ENCODE measurements around the gene JADE3.
"Not testable (repeated sequence)": the region's sequence is repeated elsewhere in the genome, so short reads cannot be mapped to it uniquely, and the experiment has no call there.

The JADE3 gene

DNA sequence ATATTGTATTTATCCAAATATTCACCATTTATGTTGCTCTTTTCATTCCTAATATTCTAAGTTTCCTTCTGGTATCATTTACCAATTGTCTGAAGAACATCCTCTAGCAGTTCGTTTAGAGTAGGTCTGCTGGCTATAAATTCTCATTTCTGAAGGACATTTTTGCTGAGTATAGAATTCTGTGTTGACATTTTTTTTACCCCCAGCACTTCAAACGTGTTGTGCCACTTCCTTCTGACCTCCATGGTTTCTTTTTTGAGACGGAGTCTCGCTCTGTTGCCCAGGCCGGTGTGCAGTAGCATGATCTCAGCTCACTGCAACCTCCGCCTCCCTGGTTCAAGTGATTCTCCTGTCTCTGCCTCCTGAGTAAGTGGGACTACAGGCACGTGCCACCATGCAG, 26.4 kb downstream of the JADE3 start:
- DNase-seq, result no peak

DNA sequence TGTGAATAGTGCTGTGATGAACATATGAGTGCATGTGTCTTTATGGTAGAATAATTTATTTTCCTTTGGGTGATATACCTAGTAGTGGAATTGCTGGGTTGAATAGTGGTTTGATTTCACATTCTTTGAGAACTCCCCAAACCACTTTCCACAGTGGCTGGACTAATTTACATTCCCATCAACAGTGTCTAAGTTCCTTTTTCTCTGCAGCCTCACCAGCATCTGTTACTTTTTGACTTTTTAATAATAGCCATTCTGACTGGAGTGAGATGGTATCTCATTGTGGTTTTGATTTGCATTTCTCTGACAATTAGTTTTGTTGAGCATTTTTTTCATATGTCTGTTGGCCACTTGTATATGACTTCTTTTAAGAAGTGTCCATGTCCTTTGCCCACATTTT, 29.1 kb downstream of the JADE3 start:
- DNase-seq, result no peak

DNA sequence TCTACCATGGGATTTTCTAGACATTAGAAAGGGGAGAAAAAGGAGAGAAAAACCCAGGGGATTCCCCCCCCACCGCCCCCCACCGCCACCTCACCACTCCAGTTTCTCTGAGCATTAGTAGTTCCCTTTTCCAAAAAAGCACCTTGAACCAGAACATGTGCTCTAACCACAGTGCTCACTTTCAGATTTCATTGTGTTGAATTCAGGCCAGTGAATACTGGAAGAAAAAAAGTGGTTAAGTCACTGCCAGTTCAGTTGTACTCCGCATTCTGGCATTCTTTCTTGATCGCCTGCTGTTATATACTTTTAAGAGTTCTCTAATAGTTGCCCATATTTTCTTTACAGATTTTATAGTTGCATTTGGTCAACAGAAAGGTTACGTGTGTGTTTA, 40.9 kb downstream of the JADE3 start:
- DNase-seq, result no peak

DNA sequence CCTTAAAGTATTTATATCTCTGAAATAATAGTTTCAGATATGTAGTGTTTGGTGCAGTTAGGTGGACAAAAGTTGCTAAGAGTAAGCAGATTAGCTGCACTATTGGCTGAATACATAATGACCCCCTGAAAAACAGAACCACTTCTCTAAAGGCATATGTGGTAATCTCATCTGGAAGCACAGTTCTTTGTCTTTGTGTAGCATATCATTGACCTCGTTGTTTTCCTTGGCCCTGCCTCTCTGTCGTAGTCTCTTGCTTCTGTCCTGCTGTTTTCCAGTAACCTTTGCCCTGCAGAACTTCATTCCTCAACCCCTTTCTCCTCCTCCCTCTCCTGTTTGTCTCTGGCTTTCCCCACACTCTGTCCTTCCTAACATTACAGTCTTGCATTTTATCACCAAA, 41.4 kb downstream of the JADE3 start:
- no peak for DNase-seq

DNA sequence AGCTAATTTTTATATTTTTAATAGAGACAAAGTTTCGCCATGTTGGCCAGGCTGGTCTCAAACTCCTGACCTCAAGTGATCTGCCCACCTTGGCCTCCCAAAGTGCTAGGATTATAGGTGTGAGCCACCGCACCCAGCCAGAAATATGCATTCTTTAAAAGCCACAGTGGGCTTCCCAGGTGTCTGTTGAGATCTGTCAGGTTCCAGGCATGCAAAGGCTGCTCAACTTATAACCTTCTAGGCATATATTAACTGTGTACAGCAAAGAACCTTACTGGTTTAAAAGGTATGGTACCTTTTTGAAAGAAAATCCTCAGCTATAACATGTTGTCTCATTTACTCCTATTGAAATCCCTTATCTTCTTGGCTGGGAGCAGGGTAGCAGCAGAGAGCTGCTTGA, 42.5 kb downstream of the JADE3 start:
- DNase-seq, result no peak

DNA sequence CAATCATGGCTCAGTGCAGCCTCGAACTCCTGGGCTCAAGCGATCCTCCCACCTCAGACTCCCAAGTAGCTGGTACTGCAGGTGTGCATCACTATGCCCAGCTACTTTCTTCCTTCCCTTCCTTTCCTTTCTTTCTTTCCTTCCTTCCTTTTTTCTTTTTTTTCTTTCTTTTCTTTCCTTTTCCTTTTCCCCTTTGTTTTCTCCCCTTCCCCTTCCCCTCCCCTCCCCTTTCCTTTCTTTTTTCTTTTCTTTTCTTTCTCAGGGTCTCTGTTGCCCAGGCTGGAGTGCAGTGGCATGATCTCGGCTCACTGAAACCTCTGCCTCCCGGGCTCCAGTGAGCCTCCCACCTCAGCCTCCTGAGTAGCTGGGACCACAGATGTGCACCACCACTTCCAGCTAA, 44.4 kb downstream of the JADE3 start:
- DNase-seq, result not testable (repeated sequence)

DNA sequence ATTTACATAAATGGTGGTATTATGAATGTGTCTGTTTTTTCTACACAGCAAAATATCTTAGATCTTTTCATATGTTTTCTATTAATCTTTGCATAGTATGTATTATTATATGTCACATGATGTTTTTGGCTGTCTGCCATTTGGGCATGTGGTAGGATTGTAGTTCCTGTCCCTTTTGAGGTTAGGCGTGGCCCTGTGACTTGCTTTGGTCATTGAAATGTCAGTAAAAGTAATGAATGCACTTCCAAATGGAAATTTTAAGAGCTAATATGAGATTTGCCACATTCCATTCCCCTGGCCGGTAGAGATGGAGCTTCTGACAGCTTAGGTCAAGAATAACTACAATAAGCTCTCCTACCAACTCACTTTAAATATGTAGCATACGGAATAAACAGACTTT, 45.1 kb downstream of the JADE3 start:
- DNase-seq, result no peak

DNA sequence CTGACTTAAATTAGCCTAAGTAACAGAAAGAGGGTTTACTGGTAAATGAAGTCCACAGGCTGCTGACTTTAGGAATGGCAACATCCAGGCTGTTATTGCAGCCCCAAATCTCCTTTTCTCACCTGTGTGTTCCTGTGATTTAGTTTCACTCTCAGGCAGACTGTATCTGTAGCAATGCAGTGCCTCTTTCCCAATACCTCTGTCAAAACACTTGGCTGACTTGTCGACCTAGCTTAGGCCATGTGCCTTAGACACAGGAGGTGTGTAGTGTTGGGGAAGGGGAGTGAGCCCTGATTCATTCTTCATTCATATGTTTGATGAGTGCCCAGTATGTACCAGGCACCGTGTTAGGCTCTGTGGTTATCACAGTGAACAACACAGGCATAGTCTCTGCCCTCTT, 46.9 kb downstream of the JADE3 start:
- DNase-seq, result no peak

DNA sequence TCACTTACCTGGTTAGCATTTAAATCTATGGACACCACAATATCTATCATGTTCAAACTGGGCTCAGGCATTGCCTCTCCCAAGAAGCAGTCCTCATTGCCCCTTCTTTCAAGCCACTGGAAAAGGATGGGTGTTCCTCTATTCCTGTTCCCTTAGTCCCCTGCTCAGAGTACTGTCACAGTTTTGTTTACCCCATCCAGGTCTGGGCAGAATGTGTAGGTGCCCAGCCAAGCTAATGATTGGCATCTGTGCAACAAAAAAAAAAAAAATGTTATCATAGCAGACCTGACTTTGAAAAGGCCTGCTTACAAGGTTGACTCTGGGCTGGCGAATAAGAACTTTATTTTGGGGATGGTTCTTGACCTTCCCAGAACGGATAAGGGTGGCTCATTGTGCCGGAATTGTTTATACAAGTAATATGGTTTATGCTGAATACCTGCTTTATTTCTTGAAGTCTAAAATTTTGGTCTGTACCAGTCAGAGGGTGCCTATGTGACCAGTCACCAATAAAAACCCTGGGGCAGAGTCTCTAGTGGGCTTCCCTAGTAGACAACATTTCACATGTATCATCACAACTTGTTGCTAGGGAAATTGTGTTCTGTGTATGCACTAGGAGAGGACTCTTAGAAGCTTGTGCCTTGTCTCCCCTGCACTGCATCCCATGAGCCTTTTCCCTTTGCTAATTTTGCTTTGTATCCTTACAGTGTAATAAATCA, 47.9 kb downstream of the JADE3 start:
- DNase-seq, result no peak

DNA sequence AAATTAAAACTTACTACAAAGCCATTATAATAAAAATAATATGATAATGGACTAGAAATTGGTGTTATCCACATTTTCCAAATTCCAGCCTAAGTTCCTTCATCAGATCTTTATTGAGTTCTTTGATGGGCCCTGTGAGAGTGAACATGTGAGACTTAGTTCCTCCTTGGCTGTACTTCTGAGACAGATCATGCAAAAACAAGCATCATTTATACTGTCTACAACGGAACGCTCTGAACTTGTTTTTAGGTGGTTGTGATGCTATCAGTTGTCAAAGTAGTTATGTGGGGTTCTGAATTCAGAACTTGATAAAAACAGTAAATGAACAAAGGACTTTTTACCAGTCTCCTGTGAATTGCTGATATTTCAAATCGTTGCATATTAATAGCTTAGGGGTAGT, 48.9 kb downstream of the JADE3 start:
- no peak for DNase-seq

DNA sequence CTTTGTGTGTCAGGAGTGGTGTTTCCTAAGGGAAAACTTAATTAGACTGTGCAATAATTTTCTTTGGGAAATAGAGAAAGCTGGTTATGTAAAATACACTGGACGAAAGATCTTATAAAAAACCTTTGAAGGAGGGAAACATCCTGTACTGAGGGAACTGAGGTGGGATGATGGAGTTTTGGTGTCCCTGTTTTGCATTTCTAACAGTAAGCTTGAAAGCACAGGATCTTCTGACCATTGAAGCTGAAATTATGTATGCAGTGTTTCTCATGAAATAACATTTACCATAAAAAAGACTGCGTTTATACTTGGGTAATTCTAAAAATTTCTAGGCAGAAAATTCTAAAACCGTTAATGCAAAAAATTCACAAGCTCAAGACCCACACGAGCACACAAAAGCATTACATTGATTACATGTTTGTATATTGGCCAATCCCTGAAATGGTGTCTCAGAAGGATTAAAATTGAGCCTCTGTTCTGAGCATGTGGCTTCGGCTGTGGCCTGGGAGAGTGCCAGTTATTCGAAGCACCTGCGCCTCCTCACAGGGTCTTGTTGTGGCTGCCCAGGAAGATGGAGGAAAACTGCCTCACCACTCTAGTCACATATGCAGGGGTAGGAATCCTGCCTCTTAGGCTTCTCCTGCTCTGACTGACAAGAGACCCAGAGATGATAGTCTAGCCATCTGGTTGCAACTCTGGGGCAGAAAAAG, 49.5 kb downstream of the JADE3 start:
- DNase-seq, result no peak

DNA sequence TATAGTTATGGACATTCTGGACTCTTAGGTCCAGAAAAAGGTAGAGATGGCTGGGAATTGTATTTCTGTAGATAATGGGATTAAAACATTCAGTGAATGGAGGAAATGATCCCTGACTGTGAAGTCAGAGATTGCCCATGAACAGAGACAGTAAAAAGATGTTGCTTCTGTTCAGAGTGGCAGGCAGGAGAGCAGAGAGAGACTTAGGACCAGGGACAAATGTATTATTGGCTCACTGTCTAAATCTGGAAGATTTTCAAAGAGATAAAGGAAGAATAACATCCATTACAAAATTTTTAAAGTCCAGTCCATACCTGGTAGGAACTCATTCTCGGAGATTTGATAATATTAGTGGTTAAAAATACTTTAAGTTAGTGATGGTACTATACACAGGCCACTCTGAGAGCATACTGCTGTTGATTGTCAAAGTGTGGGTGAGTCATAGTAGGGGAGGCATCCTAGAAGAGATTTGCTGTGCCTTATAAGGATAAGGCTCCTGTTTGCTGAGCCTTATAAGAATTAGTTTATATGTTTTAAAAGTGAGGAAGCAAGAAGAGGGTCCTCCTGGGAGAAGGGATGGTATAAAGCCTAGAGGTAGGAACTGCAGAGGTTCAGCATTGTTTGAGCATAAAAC, 53.0 kb downstream of the JADE3 start:
- no peak for DNase-seq

DNA sequence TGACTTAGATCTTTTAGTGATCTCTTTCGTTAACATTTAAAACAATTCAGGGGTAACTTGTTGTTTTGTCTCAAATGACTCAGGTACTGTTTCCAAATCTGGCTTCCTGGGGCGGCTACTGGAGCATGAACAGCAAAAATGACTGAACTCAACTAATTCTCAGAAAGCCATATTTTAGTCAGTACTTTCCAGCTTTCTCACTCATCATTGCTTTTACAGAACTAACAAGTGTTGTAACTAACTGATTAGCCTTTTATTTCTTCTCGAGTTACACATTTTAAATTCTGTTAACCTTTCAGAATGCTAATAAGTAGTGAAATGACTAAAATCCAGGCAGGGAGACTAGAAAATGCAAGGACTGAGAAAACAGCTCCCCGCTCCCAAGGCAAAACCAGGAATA, 55.3 kb downstream of the JADE3 start:
- DNase-seq, result no peak

DNA sequence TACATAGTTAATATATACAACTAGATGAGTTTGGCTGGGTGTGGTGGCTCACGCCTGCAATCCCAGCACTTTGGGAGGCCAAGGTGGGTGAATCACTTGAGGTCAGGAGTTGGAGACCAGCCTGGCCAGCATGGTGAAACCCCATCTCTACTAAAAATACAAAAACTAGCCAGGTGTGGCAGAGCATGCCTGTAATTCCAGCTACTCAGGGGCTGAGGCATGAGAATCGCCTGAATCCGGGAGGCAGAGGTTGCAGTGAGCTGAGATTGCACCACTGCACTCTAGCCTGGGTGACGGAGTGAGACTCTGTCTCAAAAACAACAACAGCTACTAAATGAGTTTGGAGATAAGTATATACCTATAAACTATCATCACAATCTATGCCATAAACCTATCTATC, 64.8 kb downstream of the JADE3 start:
- not testable (repeated sequence) for DNase-seq

DNA sequence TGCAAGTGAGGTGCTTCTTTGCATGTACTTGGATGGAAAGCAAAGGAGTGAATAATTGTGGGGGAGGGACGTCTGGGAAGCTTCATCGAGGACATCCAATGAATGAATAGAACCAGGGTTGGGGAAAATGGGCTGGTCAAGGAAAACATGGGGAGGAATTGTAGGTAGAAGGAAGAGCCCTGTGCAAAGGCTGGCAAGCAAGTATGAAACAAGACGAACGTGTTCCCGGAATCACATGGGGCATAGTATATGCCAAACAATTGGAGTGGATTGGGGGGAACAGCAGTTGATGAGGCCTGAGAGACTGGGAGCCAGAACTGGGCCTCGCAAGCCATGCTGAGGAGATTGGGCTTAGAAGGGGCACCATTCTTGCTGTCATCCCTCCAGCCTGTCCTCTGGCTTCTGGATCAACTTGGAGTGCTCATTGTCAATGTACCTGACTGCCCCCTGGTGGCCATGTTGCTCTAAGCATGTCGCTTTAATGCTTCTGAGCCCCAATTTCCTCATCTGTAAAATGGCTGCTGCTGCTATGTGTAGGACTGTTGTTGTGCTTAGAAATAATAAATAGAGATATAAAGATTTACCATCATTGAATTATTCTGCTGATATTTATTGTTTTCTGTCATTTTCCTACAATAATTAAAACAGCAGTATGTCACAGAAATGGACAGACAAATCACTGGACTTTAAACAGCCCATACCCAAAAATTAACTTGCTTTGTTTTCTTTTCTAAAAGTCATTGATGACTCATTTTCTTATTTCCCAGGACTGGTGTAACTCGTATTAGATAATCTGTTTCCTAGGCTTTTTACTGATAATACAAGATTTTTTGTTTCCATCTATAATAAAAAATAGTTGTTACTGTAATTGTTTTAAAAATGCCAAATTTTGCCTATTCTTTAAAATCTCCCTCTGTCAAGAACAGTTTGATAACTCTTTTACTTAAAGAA, 66.4 kb downstream of the JADE3 start:
- peak; percentile 87 for DNase-seq

DNA sequence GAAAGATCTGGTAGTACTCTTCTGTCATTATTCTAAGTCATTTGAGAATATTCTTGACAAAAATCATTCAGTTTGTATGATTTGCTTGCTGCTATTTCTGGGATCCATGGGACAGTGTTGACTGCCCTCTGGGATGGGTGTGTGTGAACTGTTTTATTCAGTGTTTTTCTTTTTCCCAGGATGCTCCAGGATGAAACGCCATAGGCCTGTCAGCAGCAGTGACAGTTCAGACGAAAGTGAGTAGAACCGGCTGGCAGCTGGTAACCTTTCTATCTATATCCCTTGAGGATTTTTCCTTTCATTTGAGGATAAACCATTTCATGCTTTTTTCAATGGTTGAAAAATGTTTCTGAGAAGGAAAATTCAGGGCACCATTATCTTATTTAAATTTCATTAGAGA, 72.5 kb downstream of the JADE3 start:
- DNase-seq, result no peak

DNA sequence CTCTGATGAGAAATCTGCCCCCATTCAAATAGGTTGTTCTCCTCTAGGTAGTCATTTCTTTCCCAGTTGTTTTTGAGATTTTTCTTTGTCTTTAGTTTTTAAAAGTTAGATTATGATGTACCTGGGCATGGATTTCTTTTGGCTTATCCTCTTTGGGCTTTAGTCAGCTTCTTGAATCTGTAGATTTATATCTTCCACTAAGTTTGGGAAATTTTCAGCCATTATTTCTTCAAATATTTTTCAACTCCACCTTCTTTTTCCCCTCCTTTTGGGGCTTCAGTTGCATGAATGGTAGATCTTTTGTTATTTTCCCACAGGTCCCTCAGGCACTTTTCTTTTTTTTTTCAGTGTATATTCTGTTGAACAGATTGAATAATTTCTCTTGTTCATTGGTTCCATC, 77.3 kb downstream of the JADE3 start:
- DNase-seq, result no peak

DNA sequence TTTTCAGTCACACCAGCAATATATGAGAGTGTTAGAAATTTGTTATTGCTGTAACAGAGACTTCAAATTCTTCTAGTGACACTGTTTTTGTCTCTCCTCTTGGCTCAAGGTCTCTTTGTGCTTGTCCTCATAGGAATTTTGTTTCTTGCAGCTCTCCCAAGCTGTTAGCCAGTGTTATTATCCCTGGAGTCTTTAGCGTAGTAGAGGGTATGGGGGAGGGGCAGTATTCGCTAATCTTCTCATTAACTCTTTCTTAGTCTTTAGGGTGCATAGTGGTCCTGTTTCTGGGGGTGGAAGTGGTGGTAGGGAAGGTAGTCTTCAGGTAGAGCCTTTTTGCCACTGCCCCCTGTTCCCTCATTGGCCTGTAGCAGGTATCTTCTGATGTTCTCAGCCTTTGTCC, 79.4 kb downstream of the JADE3 start:
- no peak for DNase-seq

DNA sequence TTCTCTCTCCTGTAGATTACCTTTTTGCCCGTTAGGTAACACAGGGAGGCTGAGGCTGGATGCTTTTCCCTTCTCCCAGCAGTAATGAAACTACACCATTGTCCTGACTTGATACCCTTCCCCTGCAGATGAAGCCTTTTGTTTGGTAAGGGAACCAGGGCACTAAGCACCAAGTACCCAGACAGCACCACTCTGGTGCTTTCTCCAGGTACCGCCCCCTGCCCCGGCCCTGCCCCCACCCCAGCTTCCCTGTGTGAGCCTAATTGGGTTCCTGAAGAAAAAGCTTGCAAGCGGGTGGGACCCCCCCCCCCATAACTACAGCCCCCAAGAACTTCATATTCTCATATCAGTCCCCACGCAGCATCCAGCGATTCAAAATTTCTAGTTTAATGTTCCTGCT, 79.8 kb downstream of the JADE3 start:
- no peak for DNase-seq

DNA sequence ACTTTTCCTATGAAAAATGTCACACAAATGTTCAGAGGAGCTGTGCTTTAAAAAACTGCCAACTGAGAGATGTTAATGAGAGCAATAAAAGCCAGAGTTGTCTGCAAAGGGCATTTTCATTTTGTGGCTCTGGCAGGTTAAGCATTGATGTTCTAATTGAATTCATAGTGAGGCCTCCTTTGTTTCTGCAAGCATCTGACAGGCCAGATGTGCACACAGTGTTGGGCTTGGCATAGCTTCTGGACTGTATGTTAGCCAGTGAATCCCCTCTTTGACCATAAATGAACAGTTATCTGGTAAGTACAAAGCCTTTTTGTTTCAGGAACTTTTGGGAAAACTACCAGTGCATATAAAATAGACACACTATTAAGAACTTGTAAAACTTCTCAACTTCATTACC, 81.9 kb downstream of the JADE3 start:
- no peak for DNase-seq

DNA sequence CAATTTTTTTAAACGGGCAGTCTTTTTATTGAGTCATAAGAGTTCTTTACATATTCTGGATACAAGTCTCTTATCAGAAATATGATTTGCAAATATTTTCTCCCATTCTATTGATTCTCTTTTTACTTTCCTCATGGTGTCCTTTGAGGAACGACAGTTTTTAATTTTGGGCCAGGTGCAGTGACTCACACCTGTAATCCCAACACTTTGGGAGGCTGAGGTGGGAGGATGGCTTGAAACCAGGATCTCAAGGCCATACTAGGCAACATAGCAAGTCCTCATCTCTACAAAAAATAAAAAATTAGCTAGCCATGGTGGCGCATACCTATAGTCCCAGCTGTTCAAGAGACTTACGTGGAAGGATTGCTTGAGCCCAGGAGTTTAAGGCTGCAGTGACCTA, 99.9 kb downstream of the JADE3 start:
- DNase-seq, result no peak

DNA sequence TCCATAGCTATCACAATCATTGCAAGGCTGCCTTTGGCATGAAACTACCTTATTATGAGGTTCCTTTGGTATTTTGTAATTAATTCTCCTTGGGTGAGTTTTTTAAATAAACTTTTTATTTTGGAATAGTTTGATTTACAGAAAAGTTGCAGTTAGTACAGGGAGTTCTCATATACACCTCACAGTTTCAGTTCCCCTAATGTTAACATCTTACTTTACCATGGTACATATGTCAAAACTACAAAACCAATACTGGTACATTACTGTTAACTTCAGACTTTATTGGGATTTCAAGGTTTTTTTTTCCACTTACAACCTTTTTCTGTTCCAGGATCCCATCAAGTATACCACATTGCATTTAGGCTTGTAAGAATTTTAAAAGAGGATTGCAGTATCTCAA, 114.0 kb downstream of the JADE3 start:
- no peak for DNase-seq

DNA sequence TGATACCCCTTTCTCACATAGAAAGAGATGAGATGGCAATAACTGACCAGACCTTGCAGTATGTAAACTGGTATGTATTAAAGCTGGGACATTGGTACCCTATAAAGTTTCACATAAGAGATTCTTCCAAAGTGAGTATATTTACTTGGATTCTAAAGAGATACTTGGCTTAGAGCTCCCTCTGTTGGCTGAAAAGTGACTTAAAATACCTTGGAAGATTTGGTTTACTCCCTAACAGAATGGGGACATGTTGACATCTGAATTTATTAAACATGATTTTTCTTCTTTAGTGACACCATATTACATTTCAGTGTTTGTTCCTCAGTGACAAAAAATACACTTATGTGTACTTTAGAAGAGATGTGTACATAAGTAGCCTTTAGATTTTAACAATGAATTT, 118.1 kb downstream of the JADE3 start:
- no peak for DNase-seq
